Hypothalamus (tissue), 51 donors: ENCODE results near the gene L3MBTL3.
"Not testable (repeated sequence)": the region's sequence is repeated elsewhere in the genome, so short reads cannot be mapped to it uniquely, and the experiment has no call there.

Experiments
- DNase-seq, 51 donors: peaks; one replicate each; lab custom pipeline; 2025; lab: John Stamatoyannopoulos, UW

L3MBTL3 gene

GRCh38 chr6:130170160-130170559 is 151.8 kb downstream of the L3MBTL3 start:
- not testable (repeated sequence) for DNase-seq

DNA sequence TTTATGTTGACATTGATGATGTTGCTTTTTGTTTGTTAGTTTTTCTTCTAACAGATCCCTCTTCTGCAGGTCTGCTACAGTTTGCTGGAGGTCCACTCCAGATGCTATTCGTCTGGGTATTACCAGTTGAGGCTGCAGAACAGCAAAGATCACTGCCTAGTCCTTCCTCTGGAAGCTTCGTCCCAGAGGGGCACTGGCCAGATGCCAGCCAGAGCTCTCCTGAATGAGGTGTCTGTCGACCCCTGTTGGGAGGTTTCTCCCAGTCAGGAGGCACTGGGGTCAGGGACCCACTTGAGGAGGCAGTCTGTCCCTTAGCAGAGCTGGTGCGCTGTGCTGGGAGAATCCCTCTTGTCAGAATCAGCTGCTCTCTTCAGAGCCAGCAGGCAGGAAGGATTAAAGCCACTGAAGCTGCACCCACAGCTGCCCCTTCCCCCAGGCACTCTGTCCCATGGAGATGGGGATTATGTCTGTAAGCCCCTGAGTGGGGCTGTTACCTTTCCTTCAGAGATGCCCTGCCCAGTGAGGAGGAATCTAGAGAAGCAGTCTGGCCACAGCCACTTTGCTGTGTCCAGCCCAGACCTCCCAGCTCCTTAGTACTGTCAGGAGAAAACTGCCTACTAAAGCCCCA is 155.1 kb downstream of the L3MBTL3 start:
- DNase-seq, result not testable (repeated sequence)

DNA sequence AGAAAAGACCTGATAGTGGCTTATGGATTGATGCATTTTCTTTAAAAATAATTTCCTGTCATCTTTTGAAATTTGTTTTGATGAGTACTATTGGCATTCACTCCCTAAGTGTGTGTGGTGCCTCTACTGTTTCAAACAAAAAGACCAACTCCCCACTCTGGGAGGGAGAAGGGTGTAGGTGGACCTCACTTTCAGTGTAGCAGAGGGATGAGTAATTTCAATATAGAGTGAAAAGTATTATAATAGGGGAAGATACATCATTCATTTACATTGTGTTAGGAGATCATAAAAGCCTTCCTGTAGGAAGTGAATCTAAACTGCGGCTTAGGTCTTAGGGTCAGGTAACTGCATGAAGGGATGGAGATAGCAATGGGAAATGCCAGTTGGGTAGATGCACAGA is 158.0 kb downstream of the L3MBTL3 start:
- no peak for DNase-seq

DNA sequence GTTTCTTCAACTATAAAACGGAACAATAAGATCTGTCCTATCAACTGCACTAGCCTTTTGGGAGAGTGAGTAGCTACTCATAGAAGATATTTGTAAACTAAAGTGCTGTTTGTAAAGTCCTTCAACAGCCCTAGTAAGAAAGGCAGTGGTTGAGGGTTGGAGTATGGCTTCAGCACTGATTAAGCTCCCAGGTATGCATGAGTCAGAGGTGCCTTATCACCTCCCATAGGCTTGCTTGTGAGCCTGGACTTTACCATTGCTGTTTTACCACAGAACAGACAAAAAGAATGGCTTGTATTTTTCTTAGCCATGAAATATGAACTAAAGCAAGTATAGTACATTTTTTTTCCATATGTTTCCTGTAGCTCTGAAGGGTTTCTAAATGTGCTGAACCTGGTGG is 160.3 kb downstream of the L3MBTL3 start:
- DNase-seq, result no peak

- no peak for DNase-seq
Observed at GRCh38 chr6:130182466-130182865, 164.1 kb downstream of the L3MBTL3 start.

GRCh38 chr6:130183271-130184222 is 165.2 kb downstream of the L3MBTL3 start:
- no peak for DNase-seq

- DNase-seq, result no peak
Observed at GRCh38 chr6:130185658-130186057, 167.3 kb downstream of the L3MBTL3 start.

GRCh38 chr6:130187335-130188206 is 169.2 kb downstream of the L3MBTL3 start:
- DNase-seq, result no peak

DNA sequence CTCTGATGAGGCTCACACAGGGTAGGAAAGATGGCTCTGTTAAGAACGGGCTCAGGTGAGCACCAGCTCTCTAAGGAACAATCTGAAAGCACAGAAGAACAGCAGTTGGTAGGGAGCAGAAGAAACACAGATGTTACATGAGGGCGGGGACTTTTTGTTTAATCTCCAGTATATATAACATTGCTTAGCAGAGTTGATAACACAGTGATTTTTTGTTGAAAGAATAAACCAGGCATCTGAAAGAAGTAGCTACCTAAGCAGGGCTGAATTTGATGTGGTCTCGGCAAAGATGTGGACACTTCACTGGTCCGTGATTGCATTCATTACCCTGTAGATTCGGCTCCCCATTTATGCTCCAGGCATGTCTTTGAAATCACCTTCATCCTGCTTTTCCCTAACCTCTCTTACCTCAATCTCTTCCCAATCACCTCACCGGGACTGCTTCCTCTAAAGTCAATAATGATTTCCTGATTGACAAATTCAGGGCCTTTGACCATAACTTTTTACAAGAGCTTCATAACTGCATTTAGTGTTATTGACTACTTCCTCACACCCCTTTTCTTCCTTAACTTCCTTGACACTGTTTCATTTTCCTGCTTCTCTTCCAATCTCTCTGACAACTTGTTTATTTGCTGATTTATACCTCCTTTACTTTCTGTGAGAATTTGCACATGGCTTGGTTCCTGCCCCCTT is 170.0 kb downstream of the L3MBTL3 start:
- DNase-seq, result no peak

DNA sequence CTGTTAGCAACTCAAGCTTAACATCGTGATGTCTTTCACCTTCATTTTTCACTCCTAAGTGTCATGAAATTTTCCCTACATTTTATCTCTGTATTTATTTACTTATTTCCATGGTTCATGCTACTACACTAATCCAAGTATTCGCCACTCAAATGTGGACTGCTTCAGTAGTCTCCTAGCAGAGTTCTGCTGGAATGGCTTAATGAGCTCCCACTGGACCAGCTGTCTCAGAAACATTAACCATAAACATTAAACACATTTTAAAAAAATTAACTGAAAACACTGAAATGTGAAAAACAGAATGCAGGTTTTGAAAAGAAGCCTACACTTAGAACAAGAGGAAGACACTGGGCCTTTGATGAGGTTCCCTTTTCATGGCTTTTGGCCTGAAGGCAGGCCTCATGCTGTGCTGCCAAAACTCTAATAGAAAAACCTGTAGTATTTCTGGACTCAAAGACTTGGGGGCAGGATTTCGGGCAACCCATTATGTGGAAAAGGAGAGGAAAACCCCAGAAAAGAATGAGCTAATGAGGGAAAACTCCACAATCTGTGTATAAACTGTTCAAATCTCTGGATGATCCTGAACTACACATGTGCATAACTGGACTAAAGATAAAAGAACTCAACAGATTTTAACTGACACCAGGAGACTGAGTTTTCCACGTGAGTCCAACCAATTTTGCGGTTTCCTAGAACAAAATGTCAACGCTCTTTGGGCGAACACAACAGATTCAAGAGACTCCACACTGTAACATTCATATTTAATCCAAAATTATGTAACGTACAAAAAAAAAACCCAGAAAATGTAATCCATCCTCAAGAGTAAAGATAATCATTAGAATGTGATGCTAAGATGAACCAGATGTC is 171.4 kb downstream of the L3MBTL3 start:
- DNase-seq, result no peak
